Hepatocyte (in vitro differentiated cells): Measurements from ENCODE around the gene APLN. TPM values are rescaled to one million over a fixed set of nuclear protein-coding genes. Genes with fewer than 3 reads are reported as not detected.

Source experiments
- DNase-seq: peaks from one replicate; pipeline ENCODE4 v3.0.0-alpha.2; 2016; ENCODE audit warnings: low spot score
- H2AFZ ChIP-seq: fragments of 200-600 bp; sonication (generic); 2 replicates; pipeline ENCODE4 v1.6.0; 2016; ENCODE audit warnings: antibody characterized with exemption, mild to moderate bottlenecking
- H3K27ac ChIP-seq: fragments of 200-600 bp; sonication (generic); 2 replicates; pipeline ENCODE4 v1.5.1; 2016; ENCODE audit warnings: mild to moderate bottlenecking
- H3K27me3 ChIP-seq: fragments of 200-600 bp; sonication (generic); 2 replicates; pipeline ENCODE4 v1.6.1; 2016
- H3K36me3 ChIP-seq: fragments of 200-600 bp; sonication (generic); replicated peaks from 2 replicates; pipeline ENCODE4 v1.5.1; 2016; ENCODE audit warnings: low read depth; ENCODE audit not compliant: insufficient read depth
- H3K4me1 ChIP-seq: fragments of 200-600 bp; sonication (generic); 2 replicates; pipeline ENCODE4 v1.5.1; 2016; ENCODE audit warnings: mild to moderate bottlenecking, moderate library complexity; ENCODE audit not compliant: insufficient read depth
- H3K4me2 ChIP-seq: fragments of 200-600 bp; sonication (generic); 2 replicates; pipeline ENCODE4 v1.6.0; 2016
- H3K4me3 ChIP-seq: fragments of 200-600 bp; sonication (generic); 2 replicates; pipeline ENCODE4 v1.5.1; 2016; ENCODE audit warnings: mild to moderate bottlenecking
- H3K79me2 ChIP-seq: fragments of 200-600 bp; sonication (generic); 2 replicates; pipeline ENCODE4 v1.6.0; 2017; ENCODE audit warnings: mild to moderate bottlenecking
- H3K9me2 ChIP-seq: fragments of 200-600 bp; sonication (generic); replicated peaks from 2 replicates; pipeline ENCODE4 v1.6.0; 2017; ENCODE audit warnings: mild to moderate bottlenecking; ENCODE audit not compliant: insufficient read depth
- H3K9me3 ChIP-seq: fragments of 200-600 bp; sonication (generic); 2 replicates; pipeline ENCODE4 v1.5.1; 2016; ENCODE audit warnings: low read depth, mild to moderate bottlenecking
- H4K20me1 ChIP-seq: fragments of 200-600 bp; sonication (generic); 2 replicates; pipeline ENCODE4 v1.6.0; 2016; ENCODE audit warnings: mild to moderate bottlenecking; ENCODE audit not compliant: insufficient read depth, poor library complexity, severe bottlenecking
- CTCF ChIP-seq: fragments of 200-600 bp; sonication (generic); IDR thresholded peaks from 2 replicates; pipeline ENCODE4 v1.5.1; 2016; ENCODE audit warnings: antibody characterized with exemption, mild to moderate bottlenecking; ENCODE audit not compliant: poor library complexity
- EZH2 ChIP-seq: fragments of 200-600 bp; sonication (generic); IDR thresholded peaks from 2 replicates; pipeline ENCODE4 v1.6.1; 2016; ENCODE audit warnings: antibody characterized with exemption, mild to moderate bottlenecking, borderline replicate concordance
- EZH2phosphoT487 ChIP-seq: fragments of 200-600 bp; sonication (generic); IDR thresholded peaks from one replicate; pipeline ENCODE4 v1.6.1; 2018; ENCODE audit warnings: antibody characterized with exemption, mild to moderate bottlenecking, low read depth, moderate library complexity; ENCODE audit not compliant: unreplicated experiment, severe bottlenecking
- WGBS: methylation state at CpG from one replicate; pipeline ENCODE4 v1.1.6; 2016; ENCODE audit warnings: low lambda C conversion rate; ENCODE audit errors: missing lambda C conversion rate; 5-methylcytosine and 5-hydroxymethylcytosine counted together
- polyA plus RNA-seq: library from polyadenylated mRNA; unstranded; fragments of >200 nt; fragmentation: Nextera tagmentation; extraction: Ambion mirVana; gene quantifications from 2 replicates; pipeline ENCODE4 v1.2.1, GENCODE V29; 2016
- total RNA-seq: library from RNA; depleted of rRNA; stranded (reverse); fragments of >200 nt; gene quantifications from 2 replicates; pipeline ENCODE4 v1.2.3, GENCODE V29; 2014

The APLN gene
- total and polyA plus RNA-seq, 2 experiments from 2014 or later, result 0.30 TPM

GRCh38 chrX:129658429-129658828 is 3.7 kb upstream of the APLN start:
- DNase-seq, result no peak
- H3K9me2 ChIP-seq, result no peaks in the 10 kb centered on the region
- TF ChIP-seq CTCF, result no peak
- no peak for TF ChIP-seq EZH2phosphoT487
- no peak for TF ChIP-seq EZH2

DNA sequence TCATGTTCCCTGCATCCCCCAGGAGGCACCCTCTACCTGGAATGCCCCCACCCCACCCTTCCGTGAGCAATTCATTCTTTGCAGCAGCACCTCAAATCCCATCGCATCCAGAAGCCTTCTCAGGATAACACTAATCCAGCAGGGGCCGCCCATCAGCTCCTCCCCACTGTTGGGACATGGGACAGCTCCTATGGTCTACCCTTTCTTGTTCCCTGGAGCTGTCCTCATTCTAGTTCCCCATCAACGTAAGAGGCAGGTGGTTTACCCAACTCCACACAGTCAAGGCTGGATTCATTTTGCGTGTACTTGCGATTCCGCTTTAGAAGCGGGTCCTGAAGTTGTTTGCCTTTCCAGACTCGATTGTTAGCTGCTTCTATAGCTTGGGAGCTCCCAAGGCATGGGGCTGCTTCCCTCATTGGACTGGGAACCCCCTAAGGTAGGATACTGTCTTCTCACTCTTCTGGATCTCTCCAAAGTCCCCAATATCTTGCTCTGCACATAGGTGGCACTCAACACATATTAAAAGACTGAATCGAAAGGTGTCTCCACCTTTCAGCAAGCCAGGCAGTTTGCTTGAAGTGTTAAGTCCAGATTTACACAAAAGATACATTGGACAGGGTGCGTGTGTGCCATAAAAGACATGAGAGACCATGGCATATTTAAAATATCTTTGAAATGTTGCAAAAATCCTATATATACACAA is 942 bp upstream of the APLN start:
- no peaks in the 10 kb centered on the region for H3K9me3 ChIP-seq
- no peaks in the 10 kb centered on the region for H3K79me2 ChIP-seq
- H3K4me3 ChIP-seq, result no peak overlapping the region
- WGBS, result 56% methylated on average over 10 of the region's 11 CpGs
- no peaks in the 10 kb centered on the region for H3K36me3 ChIP-seq
- peak overlapping the region; percentile 87 for H3K4me2 ChIP-seq
- no peak overlapping the region for H2AFZ ChIP-seq
- peak; percentile 10 for TF ChIP-seq CTCF
- no peak for TF ChIP-seq EZH2
- no peak for DNase-seq
- H3K9me2 ChIP-seq, result no peaks in the 10 kb centered on the region
- no peaks in the 10 kb centered on the region for H4K20me1 ChIP-seq
- H3K27ac ChIP-seq, result no peak overlapping the region
- peaks cover 10% of the 10 kb centered on the region for H3K27me3 ChIP-seq
- peaks cover 3% of the 10 kb centered on the region for H3K4me1 ChIP-seq

More at GRCh38 chrX:129658429-129658828, 3.7 kb upstream of the APLN start:
- Histone ChIP-seq H3K79me2 (no peaks in the 10 kb centered on the region), H4K20me1 (no peaks in the 10 kb centered on the region), H3K4me2 (no peak overlapping the region), H2AFZ (no peak overlapping the region), H3K36me3 (no peaks in the 10 kb centered on the region), H3K9me3 (no peaks in the 10 kb centered on the region), H3K27me3 (no peaks in the 10 kb centered on the region), H3K27ac (no peak overlapping the region), H3K4me3 (no peak overlapping the region), H3K4me1 (peaks cover 3% of the 10 kb centered on the region)
- WGBS, result 80% methylated on average over 5 of the region's 5 CpGs

- Histone ChIP-seq H4K20me1 (no peaks in the 10 kb centered on the region), H2AFZ (no peak overlapping the region), H3K36me3 (no peaks in the 10 kb centered on the region), H3K79me2 (no peaks in the 10 kb centered on the region), H3K4me2 (peak overlapping the region; percentile 87), H3K4me3 (no peak overlapping the region), H3K4me1 (peaks cover 3% of the 10 kb centered on the region), H3K9me2 (no peaks in the 10 kb centered on the region), H3K9me3 (no peaks in the 10 kb centered on the region), H3K27me3 (peaks cover 10% of the 10 kb centered on the region), H3K27ac (no peak overlapping the region)
- DNase-seq, result peak; percentile 34
- TF ChIP-seq CTCF, result no peak
- no peak for TF ChIP-seq EZH2phosphoT487
- TF ChIP-seq EZH2, result no peak
- 48% methylated on average over 40 of the region's 57 CpGs for WGBS
Measured at GRCh38 chrX:129653971-129654651, 645 bp downstream of the APLN start.
